Left ventricle myocardium superior (tissue), 1 donor: ENCODE measurements around the gene NUTF2. TPM values are rescaled to one million over a fixed set of nuclear protein-coding genes. Genes with fewer than 3 reads are reported as not detected.

ENCODE experiments used
- ATAC-seq: fragments of 200-7000 bp; cut with Tn5 transposase; one replicate; pipeline ENCODE4 v1.9.1; 2020; ENCODE audit warnings: mild to moderate bottlenecking, moderate library complexity
- DNase-seq: peaks from one replicate; pipeline ENCODE4 v3.0.0-alpha.2; 2020
- intact Hi-C: fragments of 100-400 bp; cut with micrococcal nuclease; formaldehyde crosslinking; loops from one replicate; pipeline ENCODE4 v1.11.0; 2022
- long read RNA-seq: library from polyadenylated mRNA; unstranded; transcript quantifications from one replicate; pipeline ENCODE4 v2.0.0, GENCODE V29; 2021
- total RNA-seq: library from RNA; stranded (reverse); fragmentation: NEBNext Ultra II Directional; extraction: Animal tissue kit (Norgen Biotek cat#: 25700); gene quantifications from one replicate; pipeline ENCODE4 v1.2.1, GENCODE V29; 2021
- donor health status: DM: no; HTN: yes; CAD: no; lungs with severe emphysema.

NUTF2 gene
- total RNA-seq, result 84.4 TPM
- long read RNA-seq, transcript NUTF2-201 (5 exons, 2,321 nt), result major isoform, 67 of 84 reads
- long read RNA-seq, transcript NUTF2-206 (5 exons, 1,119 nt), result minor isoform, 12 of 84 reads
- long read RNA-seq, partial matches to known transcripts, result 2 of 84 reads
- long read RNA-seq, other reads (novel, unspliced or antisense), result 0 of 84 reads

DNA sequence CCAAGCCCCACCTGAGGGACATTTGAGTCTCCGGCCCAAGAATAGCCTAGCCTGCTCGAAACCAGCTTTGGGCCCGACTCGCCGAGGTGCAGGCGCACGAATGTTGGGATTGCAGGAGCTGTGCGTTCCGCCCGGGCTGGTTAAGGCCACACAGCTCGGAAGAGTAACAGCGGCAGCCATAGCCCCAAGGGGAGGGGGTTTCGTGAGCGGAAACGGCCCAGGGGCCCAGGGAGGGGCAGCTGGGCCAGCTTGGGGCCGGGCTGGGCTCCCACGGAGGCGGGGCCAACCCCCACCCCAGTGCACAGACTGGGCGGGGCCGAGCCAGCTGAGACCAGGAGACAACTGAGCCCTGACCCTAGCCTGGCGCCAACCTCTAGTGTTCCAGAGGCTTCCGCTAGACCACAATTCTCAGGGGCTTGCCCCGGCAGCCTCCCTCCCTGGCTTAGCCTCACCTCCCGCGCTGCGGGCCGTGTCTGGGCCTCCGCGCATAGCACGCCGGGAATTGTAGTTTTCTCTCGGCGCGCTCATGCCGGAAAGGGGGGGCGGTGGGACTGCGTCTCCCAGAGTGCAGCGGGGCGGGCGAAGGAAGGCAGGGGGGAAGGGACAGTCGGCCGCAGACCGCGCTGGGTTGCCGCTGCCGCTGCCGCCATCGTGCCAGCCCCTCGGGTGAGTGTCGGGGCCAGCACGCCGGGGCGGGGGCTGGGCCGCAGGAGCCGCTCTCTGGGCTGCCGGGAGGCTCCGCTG is at the start of gene NUTF2:
Gene NUTF2, plus strand, starts transcription at position 614 of the 744 bp plus-strand sequence. CDS start 18,198 bp downstream, outside the sequence.
- DNase-seq (peak; percentile 98), ATAC-seq (peak; percentile 87)
- intact Hi-C loops, result no loop called here

DNA sequence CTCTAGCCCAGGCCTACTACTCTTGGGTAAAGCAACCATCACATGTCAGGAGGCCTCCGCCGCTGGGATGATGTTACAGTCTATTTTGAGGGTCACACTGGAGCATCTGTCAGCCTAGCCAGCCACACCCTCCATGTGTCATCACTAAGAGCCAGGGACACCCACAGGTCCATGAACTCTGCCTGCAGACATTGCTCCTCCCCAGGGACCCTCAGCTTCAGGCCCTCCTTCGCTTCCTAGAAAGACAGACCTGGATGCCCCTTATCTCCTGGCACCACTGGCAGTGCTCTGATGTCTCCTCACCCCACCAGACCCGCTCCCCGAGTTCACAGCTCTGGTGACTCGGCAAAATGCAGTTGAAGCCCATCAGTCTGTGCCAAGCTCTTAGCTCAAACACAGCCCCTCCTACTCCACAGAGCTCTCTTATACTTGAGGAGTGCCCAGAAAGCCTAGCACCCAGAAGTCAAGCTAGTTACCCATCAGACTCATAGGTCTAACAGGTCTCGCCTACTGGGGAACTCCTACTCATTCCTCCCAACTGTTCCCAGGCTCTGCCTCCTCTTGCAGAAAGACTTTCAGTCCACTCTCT is 46.3 kb upstream of the NUTF2 start:
- DNase-seq (no peak), ATAC-seq (peak; percentile 90)
- intact Hi-C loops, result no loop called here

DNA sequence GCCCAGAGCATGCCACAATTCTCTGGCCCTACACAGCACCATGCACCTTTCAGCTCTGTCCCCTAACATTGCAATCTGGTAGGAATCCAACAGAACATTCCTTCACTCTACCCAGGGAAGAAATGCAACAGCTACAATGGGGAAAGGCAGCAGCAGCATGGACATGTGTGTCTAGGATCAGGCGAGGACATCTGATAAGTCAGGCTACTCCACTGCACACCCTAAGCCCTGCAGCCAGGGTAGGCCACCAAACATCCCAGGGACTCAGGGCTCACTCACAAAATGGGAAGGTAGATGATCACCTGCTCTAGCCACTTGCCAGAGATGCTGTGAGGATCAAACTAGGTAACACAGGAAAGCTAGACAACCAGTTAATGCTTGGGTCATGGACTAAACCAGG is 45.5 kb upstream of the NUTF2 start:
- DNase-seq, result no peak
- intact Hi-C loops, result no loop called here
- ATAC-seq, result no peak

DNA sequence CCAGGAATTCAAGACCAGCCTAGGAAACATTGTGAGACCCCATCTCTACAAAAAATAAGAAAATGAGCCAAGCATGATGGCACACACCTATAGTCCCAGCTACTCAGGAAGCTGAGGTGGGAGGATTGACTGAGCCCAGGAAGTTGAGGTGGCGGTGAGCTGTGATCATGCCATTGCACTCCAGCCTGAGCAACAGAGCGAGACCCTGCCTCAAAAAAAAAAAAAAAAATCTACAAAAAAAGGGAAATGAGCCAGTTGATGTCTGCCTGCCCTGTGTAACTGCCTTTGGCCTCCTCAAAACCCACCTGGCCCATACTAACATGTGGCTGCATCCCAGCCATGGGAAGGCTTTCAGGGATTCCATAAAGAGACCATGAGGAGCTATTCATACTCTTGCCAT is 44.9 kb upstream of the NUTF2 start:
- no peak for ATAC-seq
- DNase-seq, result no peak
- intact Hi-C loops, result no loop called here

DNA sequence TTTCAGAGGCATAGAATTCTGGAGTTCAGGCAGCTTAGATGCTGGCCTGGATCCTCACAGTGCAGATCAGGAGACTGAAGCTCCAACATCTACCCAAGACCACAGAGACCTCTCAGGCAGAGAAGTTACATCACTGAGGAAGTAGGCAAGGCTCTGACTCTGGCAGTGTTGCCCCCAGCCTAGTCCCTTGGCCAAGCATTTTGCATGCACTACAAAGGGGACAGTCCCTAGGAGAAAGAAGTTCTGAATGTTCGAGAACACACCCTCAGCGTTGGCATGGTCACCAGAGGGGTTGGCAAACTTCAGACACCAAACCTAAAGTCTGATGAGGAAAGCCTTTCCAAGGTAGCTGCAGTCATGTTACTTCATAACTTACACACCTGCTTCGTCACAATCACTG is 42.8 kb upstream of the NUTF2 start:
- ATAC-seq (no peak), DNase-seq (no peak)
- intact Hi-C loops, result no loop called here

DNA sequence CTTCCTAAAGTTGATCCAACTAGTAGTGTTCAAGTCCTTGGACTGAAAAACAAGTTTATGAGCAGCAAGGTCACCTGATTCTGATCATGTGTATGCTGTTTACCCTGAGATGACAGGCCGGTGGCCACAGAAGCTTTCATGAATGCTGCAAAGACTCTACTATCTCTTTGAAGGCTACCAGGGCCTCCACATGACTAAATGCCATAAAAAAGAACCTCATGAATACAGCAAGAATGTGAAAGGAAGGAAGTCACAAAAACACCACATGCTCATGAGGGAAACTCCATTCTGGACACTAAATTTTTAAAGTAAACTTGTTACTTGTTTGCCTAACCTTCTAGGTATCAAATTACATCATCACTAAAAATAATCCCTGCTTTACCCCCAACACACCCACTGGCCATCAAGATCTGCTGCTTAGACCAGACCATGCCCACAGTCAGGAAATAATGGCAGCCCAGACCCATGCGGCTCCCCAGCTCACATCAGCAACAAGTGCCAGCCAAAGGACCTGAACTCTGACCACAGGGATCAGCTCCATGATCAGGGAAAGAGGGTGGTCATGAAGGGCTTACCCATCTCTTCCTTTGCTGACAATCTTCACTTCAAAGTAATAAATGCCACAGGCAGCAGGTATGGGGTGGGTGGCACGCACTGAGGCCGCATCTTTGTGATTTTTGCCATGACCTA is 41.7 kb upstream of the NUTF2 start:
- DNase-seq, result no peak
- ATAC-seq, result no peak
- intact Hi-C loops, result no loop called here

DNA sequence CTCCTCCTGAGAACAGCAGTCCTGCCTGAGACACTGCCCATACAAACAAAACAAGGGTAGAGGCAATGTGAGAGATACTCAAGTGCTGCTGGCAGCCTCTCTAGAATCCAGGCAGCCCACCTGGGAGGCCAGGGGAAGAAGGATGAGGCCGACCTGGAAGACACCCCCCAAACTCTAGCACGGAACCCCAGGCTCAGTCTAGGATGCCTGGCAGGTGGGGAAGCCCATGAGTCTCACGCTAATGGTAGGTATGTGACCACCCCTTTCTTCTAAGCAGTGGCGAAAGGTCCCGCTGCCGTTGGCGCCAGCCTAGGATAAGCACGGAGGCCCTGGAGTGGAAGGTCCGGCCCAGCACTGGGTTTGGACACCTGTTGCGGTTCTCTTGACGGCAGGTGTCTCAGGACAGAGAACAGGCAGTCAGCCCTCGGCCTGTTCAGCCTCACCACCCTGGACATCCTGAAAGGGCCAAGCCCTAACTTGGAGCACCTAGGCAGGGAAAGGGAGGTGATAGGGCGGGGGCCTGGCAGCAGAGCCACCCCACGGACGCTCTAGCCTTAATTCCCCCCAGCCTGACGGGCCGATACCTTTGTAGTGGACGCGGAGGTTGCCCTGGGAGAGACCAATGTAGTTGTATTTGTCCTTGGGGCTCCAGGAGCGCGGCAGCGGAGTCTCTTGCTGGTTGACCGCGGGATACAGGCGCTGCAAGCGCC is 40.9 kb upstream of the NUTF2 start:
- DNase-seq, result no peak
- peak; percentile 6 for ATAC-seq
- intact Hi-C loops, result no loop called here

DNA sequence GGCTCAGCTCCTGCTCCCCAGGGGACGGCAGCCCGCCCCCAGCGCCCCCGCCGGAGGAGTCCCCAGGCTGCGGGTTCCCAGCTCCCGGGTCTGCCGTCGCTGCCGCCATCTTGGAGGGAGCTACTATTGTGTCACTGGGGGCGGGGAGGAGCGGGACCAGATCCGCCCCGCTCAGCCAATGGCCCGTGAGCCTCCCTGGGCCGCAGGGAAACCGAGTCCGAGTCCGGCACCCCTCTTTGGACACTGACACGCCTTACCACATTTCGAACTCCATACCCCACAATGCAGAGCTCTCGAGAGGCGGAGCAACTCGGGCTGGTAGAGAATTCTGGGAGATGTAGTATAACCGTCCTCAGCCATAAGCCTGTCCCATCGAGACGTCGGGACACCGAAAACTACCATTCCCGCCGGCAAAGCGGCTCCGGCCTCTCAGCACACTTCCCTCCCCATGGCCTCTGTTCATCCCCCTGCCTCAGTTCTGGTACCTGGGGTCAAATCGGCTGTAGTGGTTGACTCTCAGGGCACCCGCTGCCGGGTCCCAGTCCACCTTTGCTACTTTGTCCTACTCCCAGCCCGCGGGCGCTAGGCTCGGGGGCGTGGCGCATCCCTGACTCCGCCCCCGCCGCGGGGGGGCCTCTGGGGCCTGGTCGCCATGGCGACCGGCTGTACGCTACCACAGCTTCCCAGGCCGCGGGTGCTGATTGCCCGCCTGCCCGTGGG is 40.1 kb upstream of the NUTF2 start, which contains the start of the genes RANBP10 and TSNAXIP1:
Gene RANBP10, minus strand, starts transcription at position 133 of the 720 bp plus-strand sequence. Its CDS starts 24 bp downstream, at position 109.
Gene TSNAXIP1, plus strand, starts transcription at position 462 of the 720 bp plus-strand sequence. CDS start 261 bp downstream, outside the sequence.
- ATAC-seq (peak; percentile 97), DNase-seq (peak; percentile 97)
- intact Hi-C loops, result no loop called here

DNA sequence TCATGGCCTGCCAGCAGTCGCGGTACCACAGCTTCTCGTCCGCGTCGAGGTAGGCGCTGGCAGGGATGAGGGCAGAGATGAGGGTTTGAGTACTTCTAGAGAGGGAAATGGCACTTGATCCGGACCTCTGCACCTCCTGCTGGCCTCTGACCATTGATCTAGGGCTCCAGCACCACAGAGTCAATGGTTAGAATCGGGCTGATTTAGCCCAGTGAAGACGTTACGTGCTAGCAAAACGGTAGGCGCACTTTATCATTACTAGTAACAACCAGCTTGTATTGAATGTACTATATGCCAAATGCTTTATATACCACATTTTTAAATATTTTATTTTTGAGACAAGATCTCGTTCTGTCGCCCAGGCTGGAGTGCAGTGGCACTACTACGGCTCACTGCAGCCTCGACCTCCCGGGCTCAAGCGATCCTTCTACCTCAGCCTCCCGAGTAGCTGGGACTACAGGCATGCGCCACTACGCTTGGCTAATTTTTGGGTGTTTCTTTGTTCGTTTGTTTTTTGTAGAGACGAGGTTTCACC is 39.5 kb upstream of the NUTF2 start:
- no peak for DNase-seq
- no peak for ATAC-seq
- intact Hi-C loops, result no loop called here

DNA sequence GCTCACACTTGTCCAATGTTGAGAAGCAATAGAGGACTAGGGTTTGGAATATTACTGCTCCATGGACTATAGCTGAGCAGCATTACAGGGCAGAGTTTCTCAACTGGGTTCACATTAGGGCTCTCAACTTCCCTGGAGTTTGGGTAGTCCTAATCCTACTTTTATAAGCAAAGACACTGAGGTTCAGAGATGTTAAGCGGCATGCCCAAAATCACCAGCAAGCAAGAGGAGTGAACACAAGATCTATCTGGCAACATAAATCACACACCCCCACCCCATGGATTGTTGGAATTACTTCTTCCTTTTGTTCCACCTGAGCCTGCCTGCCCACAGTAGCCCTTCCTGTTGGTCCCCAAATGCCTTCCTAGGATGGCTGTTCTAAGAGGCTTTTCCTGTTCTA is 34.8 kb upstream of the NUTF2 start:
- intact Hi-C loops, result no loop called here
- DNase-seq (no peak), ATAC-seq (no peak)

DNA sequence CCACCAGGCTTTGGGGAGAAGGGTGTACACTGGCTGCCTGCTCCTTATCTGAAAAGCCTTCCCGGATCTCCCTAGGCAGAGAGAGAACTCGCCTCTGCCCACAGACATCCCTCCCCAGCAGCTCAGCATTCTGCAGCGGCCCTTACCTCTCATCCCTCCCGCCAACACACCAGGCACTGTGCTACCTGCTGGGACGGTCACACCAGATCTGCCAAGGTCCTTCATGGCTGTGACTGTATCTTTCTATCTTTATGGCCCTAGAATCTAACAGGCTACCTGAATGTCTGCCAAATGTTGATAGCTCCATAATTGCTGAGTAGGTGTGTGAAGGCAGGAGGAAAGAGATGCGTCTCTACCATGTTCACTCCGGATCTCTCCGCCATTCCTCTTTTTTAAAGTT is 32.2 kb upstream of the NUTF2 start:
- intact Hi-C loops, result no loop called here
- no peak for DNase-seq
- no peak for ATAC-seq

DNA sequence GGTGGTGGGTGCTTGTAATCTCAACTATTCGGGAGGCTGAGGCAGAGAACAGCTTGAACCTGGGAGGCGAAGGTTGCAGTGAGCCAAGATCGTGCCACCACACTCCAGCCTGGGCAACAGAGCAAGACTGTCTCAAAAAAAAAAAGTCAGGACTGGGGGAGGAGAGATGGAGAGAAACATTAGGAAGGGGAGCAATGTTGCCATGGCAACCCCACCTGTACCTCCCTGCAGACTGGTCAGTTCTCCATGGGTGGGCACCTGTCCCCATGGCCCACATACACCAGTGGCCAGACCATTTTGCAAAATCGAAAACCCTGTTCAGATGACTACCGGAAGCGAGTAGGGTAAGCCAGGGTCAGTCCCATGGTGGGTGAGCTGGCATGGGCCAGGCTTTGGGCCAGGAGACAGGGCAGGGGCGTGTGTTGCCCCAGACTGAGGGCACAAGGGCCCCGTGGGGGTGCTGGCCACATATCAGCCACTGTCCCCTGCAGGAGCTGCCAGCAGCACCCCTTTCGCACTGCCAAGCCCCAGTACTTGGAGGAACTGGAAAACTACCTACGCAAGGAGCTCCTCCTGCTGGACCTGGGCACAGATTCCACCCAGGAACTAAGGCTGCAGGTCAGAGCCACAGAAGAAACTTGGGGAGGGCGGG is 26.0 kb upstream of the NUTF2 start:
- ATAC-seq (no peak), DNase-seq (no peak)
- intact Hi-C loops, result no loop called here

DNA sequence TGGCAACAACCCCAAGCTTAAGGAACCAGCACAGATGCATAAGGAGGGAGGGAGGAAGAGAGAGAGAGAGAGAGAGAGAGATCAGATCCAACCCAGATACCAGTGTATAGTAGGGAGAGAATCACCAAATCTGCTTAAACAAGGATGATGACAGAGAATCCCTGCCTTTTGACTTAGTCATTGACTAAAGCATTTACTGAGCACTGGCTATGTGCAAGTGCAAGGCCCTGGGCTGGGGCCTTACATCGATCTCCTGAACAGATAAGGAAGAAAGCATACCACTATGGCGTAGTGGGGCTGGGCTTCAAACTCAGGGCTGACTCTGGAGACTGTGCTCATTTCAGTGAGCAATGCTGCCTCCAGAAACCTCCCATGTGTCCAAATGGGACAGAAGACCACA is 24.2 kb upstream of the NUTF2 start:
- ATAC-seq (no peak), DNase-seq (no peak)
- intact Hi-C loops, result no loop called here

DNA sequence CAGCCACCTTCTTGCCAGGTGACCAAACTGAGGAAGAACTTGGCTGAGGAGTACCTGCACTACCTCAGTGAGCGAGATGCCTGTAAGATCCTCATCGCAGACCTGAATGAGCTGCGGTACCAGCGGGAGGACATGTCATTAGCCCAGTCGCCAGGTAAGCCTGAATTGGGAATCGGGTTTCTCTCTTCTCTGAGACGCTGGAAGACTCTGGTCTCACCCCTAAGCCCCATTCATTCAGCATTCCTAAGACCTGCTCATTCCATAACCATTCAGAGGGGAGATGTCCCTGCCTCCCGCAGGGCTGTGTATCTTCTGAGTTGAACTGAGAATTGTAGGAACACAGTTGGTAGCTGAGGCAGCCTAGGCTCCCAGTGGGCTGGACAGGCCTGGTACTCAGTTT is 21.6 kb upstream of the NUTF2 start:
- DNase-seq (no peak), ATAC-seq (no peak)
- intact Hi-C loops, result no loop called here

DNA sequence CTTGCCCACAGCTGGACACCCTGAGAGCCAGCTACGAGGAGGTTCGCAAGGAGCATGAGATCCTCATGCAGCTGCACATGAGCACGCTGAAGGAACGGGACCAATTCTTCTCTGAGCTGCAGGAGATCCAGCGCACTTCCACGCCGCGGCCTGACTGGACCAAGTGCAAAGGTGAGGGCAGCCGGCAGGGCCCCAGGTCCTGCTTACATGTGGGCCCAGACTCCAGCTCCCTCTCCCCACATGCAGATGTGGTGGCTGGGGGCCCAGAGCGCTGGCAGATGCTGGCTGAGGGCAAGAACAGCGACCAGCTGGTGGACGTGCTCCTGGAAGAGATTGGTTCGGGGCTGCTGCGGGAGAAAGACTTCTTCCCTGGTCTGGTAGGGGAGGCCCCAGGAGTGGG is 20.8 kb upstream of the NUTF2 start:
- ATAC-seq (no peak), DNase-seq (no peak)
- intact Hi-C loops, result no loop called here

DNA sequence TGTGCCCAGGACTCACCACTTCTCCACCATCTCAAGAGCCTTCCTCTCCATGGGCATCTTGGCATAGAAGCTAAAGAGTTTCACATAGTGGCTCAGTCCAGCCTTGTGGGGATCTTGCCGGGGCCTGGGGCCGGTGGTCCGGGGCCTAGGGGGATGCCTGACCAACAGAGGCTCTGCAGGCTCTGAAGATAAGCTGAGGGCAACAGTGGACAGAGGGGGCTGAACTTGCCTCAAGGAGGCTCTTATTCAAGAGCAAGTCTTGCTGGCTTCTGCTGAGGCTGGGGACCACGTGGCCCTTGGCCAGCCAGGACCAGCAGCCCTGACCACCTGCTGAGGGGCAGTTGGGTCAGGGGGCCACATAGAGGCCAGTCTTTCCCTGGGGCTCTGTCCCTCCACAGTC is 18.1 kb upstream of the NUTF2 start:
- no peak for DNase-seq
- intact Hi-C loops, result no loop called here
- no peak for ATAC-seq

DNA sequence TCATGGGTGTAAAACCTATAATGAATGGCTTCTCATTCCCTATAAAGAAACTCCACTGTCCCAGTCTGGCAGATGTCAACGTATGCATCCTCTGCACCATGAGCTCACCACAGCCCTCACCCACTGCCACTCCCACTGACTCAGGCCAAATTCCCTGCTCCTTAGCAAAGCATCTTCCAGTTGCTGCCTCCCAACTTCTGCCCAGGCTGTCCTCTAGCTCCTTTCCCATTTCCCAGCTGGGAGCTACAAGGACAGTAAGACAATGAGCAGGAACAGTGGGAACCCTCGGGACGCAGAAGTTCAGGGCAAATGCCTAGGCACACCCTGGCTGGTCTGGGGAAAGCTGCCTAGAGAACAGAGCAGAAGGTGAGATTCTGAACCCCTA is 13.7 kb upstream of the NUTF2 start:
- DNase-seq (no peak), ATAC-seq (peak; percentile 5)
- intact Hi-C loops, result no loop called here
